Measurements from ENCODE around the gene FOXL2NB.

DNA sequence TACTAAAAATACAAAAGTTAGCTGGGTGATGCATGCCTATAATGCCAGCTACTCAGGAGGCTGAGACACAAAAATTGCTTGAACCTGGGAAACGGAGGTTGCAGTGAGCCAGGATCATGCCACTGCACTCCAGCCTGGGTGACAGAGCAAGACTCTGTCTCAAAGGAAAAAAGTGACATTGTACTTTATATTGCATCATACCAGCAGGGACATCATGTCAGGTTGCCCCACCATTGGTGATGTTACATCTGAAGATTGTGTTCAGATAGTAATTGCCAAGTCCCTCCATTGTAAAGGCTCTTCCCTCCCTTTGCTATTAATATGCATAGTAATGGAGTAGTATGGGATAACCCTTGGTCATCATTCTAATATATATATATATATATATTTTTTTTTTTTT, 44.8 kb upstream of the FOXL2NB start:
- TF ChIP-seq, protein P1, sequence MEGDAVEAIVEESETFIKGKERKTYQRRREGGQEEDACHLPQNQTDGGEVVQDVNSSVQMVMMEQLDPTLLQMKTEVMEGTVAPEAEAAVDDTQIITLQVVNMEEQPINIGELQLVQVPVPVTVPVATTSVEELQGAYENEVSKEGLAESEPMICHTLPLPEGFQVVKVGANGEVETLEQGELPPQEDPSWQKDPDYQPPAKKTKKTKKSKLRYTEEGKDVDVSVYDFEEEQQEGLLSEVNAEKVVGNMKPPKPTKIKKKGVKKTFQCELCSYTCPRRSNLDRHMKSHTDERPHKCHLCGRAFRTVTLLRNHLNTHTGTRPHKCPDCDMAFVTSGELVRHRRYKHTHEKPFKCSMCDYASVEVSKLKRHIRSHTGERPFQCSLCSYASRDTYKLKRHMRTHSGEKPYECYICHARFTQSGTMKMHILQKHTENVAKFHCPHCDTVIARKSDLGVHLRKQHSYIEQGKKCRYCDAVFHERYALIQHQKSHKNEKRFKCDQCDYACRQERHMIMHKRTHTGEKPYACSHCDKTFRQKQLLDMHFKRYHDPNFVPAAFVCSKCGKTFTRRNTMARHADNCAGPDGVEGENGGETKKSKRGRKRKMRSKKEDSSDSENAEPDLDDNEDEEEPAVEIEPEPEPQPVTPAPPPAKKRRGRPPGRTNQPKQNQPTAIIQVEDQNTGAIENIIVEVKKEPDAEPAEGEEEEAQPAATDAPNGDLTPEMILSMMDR (IDR thresholded peaks at IDR 0.05): no peak
- TF ChIP-seq POLR2A (IDR thresholded peaks at IDR 0.05): no peak
